IMR-90 (cell line): ENCODE data around the gene ZNF716. TPM values are rescaled to one million over a fixed set of nuclear protein-coding genes. Genes with fewer than 3 reads are reported as not detected.

Experiments
- ATAC-seq: fragments of 200-7000 bp; cut with Tn5 transposase; 2 replicates; pipeline ENCODE4 v1.9.1; 2020; ENCODE audit warnings: low read depth, mild to moderate bottlenecking, moderate library complexity
- BruUV-seq: library from RNA; stranded (reverse); fragments of 400-500 nt; replicated peaks from 2 replicates; lab custom pipeline; 2021; lab: Mats Ljungman, UMichigan
- CTCF ChIA-PET: fragments of 300-600 bp; formaldehyde crosslinking; extraction: SDS; loops from one replicate; lab custom pipeline; 2021; ENCODE audit warnings: antibody characterized with exemption; lab: Yijun Ruan, JAX
- POLR2A ChIA-PET: fragments of 300-600 bp; sonication (Branson Sonifier 250); formaldehyde crosslinking; loops from one replicate; lab custom pipeline; 2022; ENCODE audit warnings: antibody characterized with exemption; ENCODE audit not compliant: unreplicated experiment; lab: Charles Lee
- DNase-seq: peaks from one replicate; pipeline ENCODE4 v3.0.0; 2013
- H2AFZ ChIP-seq: replicated peaks from 2 replicates; pipeline ENCODE3; 2013; ENCODE audit warnings: low read length, mild to moderate bottlenecking; ENCODE audit not compliant: poor library complexity
- H2AK5ac ChIP-seq: 2 replicates; pipeline ENCODE4 v1.6.1; 2013; ENCODE audit warnings: low read depth, low read length, inconsistent platforms
- H2AK9ac ChIP-seq: replicated peaks from 2 replicates; pipeline ENCODE3; 2013; ENCODE audit warnings: mild to moderate bottlenecking, low read depth, low read length, moderate library complexity; ENCODE audit not compliant: poor library complexity
- H2BK120ac ChIP-seq: 2 replicates; pipeline ENCODE4 v1.6.1; 2013; ENCODE audit warnings: low read depth, low read length, inconsistent platforms
- H2BK15ac ChIP-seq: 3 replicates; pipeline ENCODE4 v1.6.1; 2013; ENCODE audit warnings: low read depth, low read length, inconsistent platforms
- H2BK20ac ChIP-seq: 2 replicates; pipeline ENCODE4 v1.6.1; 2013; ENCODE audit warnings: low read depth, mild to moderate bottlenecking, inconsistent platforms, low read length, moderate library complexity
- H2BK5ac ChIP-seq: 2 replicates; pipeline ENCODE4 v1.6.1; 2013; ENCODE audit warnings: mild to moderate bottlenecking, low read depth, low read length, inconsistent platforms; ENCODE audit not compliant: poor library complexity, severe bottlenecking
- H3K14ac ChIP-seq: replicated peaks from 2 replicates; pipeline ENCODE4 v1.6.1; 2013; ENCODE audit warnings: low read depth, low read length, inconsistent platforms
- H3K18ac ChIP-seq: 2 replicates; pipeline ENCODE4 v1.6.1; 2013; ENCODE audit warnings: low read depth, low read length, control low read depth
- H3K23ac ChIP-seq: 2 replicates; pipeline ENCODE4 v1.6.1; 2013; ENCODE audit warnings: low read depth, low read length, inconsistent platforms
- H3K27ac ChIP-seq: 2 replicates; pipeline ENCODE4 v1.5.1; 2013; ENCODE audit warnings: mild to moderate bottlenecking, control low read depth, low read length; ENCODE audit not compliant: insufficient read depth
- H3K27me3 ChIP-seq: 2 replicates; pipeline ENCODE4 v1.6.1; 2013; ENCODE audit warnings: low read length; ENCODE audit not compliant: control insufficient read depth, insufficient read depth
- H3K36me3 ChIP-seq: 2 replicates; pipeline ENCODE4 v1.6.1; 2013; ENCODE audit warnings: low read length, mixed read lengths; ENCODE audit not compliant: control insufficient read depth, insufficient read depth
- H3K4ac ChIP-seq: 2 replicates; pipeline ENCODE4 v1.6.1; 2013; ENCODE audit warnings: low read depth, low read length, inconsistent platforms
- H3K4me1 ChIP-seq: 2 replicates; pipeline ENCODE4 v1.6.1; 2013; ENCODE audit warnings: low read length, mixed read lengths; ENCODE audit not compliant: control insufficient read depth, insufficient read depth
- H3K4me2 ChIP-seq: 2 replicates; pipeline ENCODE4 v1.6.1; 2013; ENCODE audit warnings: low read depth, mild to moderate bottlenecking, control low read depth, low read length, moderate library complexity
- H3K4me3 ChIP-seq: 2 replicates; pipeline ENCODE4 v1.5.1; 2013; ENCODE audit warnings: low read depth, mild to moderate bottlenecking, control low read depth, low read length, moderate library complexity; ENCODE audit not compliant: insufficient read depth
- H3K56ac ChIP-seq: 2 replicates; pipeline ENCODE4 v1.6.1; 2013; ENCODE audit warnings: low read length, inconsistent platforms; ENCODE audit not compliant: insufficient read depth; ENCODE audit errors: extremely low read depth
- H3K79me1 ChIP-seq, 2 experiments: 2 replicates each; pipeline ENCODE4 v1.6.1; 2013; ENCODE audit warnings: low read length in 2 of 2, inconsistent platforms in 1 of 2, low read depth in 1 of 2
- H3K9ac ChIP-seq: 2 replicates; pipeline ENCODE4 v1.6.1; 2013; ENCODE audit warnings: low read depth, low read length, control low read depth
- H3K9me1 ChIP-seq: 2 replicates; pipeline ENCODE4 v1.6.1; 2013; ENCODE audit warnings: low read length, inconsistent platforms; ENCODE audit not compliant: insufficient read depth
- H3K9me3 ChIP-seq: 2 replicates; pipeline ENCODE4 v1.6.1; 2013; ENCODE audit warnings: low read length; ENCODE audit not compliant: control insufficient read depth, insufficient read depth
- H4K20me1 ChIP-seq: 2 replicates; pipeline ENCODE4 v1.6.1; 2013; ENCODE audit warnings: low read length, inconsistent platforms; ENCODE audit not compliant: insufficient read depth
- H4K5ac ChIP-seq: 2 replicates; pipeline ENCODE4 v1.6.1; 2013; ENCODE audit warnings: mild to moderate bottlenecking, low read depth, low read length, control low read depth
- H4K8ac ChIP-seq, 2 experiments: 2 replicates each; pipeline ENCODE4 v1.6.1; 2013; ENCODE audit warnings: low read depth in 2 of 2, low read length in 2 of 2, control low read depth in 1 of 2, inconsistent platforms in 1 of 2
- H4K91ac ChIP-seq: 2 replicates; pipeline ENCODE4 v1.6.1; 2013; ENCODE audit warnings: low read depth, low read length, inconsistent platforms; ENCODE audit not compliant: insufficient read depth
- BHLHE40 ChIP-seq: fragments of 150-350 bp; IDR thresholded peaks from 2 replicates; pipeline ENCODE4 v1.6.1; 2016; ENCODE audit warnings: mild to moderate bottlenecking, low read depth, low read length
- CTCF ChIP-seq: conservative IDR thresholded peaks from 2 replicates; pipeline ENCODE4 v1.5.1; 2012; ENCODE audit warnings: mild to moderate bottlenecking, low read depth, low read length, improper control_type of control experiment
- ELK1 ChIP-seq: fragments of 150-350 bp; IDR thresholded peaks from 2 replicates; pipeline ENCODE4 v1.6.1; 2016; ENCODE audit warnings: low read depth, mild to moderate bottlenecking, low read length, moderate library complexity, borderline replicate concordance
- FOS ChIP-seq: fragments of 150-350 bp; IDR thresholded peaks from 2 replicates; pipeline ENCODE4 v1.6.1; 2016; ENCODE audit warnings: low read depth, low read length
- MAFK ChIP-seq: IDR thresholded peaks from 2 replicates; pipeline ENCODE4 v1.6.1; 2012; ENCODE audit warnings: low read depth, low read length, improper control_type of control experiment
- MAZ ChIP-seq: IDR thresholded peaks from 2 replicates; pipeline ENCODE4 v1.6.1; 2012; ENCODE audit warnings: low read depth, mild to moderate bottlenecking, low read length, improper control_type of control experiment, moderate library complexity, borderline replicate concordance
- NFE2L2 ChIP-seq: fragments of 150-350 bp; IDR thresholded peaks from 2 replicates; pipeline ENCODE4 v1.6.1; 2016; ENCODE audit warnings: low read depth, mild to moderate bottlenecking, low read length
- POLR2A ChIP-seq: IDR thresholded peaks from 2 replicates; pipeline ENCODE4 v1.6.1; 2012; ENCODE audit warnings: mild to moderate bottlenecking, low read depth, low read length
- RAD21 ChIP-seq: IDR thresholded peaks from 2 replicates; pipeline ENCODE4 v1.6.1; 2012; ENCODE audit warnings: low read length, improper control_type of control experiment
- RFX5 ChIP-seq: IDR thresholded peaks from 2 replicates; pipeline ENCODE4 v1.8.0; 2012; ENCODE audit warnings: low read depth, mild to moderate bottlenecking, low read length, moderate library complexity
- SMC3 ChIP-seq: fragments of 150-350 bp; IDR thresholded peaks from 2 replicates; pipeline ENCODE4 v1.6.1; 2016; ENCODE audit warnings: low read depth, mild to moderate bottlenecking, antibody characterized with exemption, low read length, moderate library complexity
- WGBS, 2 experiments: methylation state at CpG; one replicate each; pipeline versions ENCODE4 v1.1.5 to v1.1.7; 2013; ENCODE audit warnings: missing lambda C conversion rate in 2 of 2; ENCODE audit not compliant: insufficient read length in 1 of 2; ENCODE audit errors: extremely low coverage in 2 of 2; 5-methylcytosine and 5-hydroxymethylcytosine counted together
- dilution Hi-C: fragments of 300-500 bp; cut with HindIII; formaldehyde crosslinking; loops from one replicate; pipeline ENCODE4 v1.14.3; 2018; ENCODE audit warnings: low sequenced_read_pairs; ENCODE audit not compliant: unreplicated experiment
- in situ Hi-C: fragments of 300-500 bp; cut with MboI; formaldehyde crosslinking; loops from 3 replicates; pipeline ENCODE4 v1.14.3; 2019; ENCODE audit warnings: low sequenced_read_pairs, inconsistent platforms, mixed read lengths
- intact Hi-C: fragments of 100-400 bp; cut with micrococcal nuclease; formaldehyde crosslinking; loops from 2 replicates; pipeline ENCODE4 v1.10.0; 2022
- polyA plus RNA-seq, 3 experiments: library from polyadenylated mRNA; depleted of rRNA; stranded (reverse); fragments of >200 nt; gene quantifications; 2 replicates each; pipeline ENCODE4 v1.2.3, GENCODE V29; 2012; ENCODE audit warnings: low replicate concordance in 1 of 3
- total RNA-seq: library from RNA; depleted of rRNA; stranded (reverse); fragments of >200 nt; gene quantifications from 2 replicates; pipeline ENCODE4 v1.2.3, GENCODE V29; 2012

Gene ZNF716
- total and polyA plus RNA-seq, 2 of the 4 experiments (the other 2 are of a cell fraction) = not detected

- TF ChIP-seq NFE2L2 = no peak
Measured at GRCh38 chr7:57413529-57414398, 36.2 kb upstream of the ZNF716 start (continued).

GRCh38 chr7:57414415-57414814, 35.6 kb upstream of the ZNF716 start:
- Histone ChIP-seq H3K9ac (no peak overlapping the region), H2AK9ac (no peak overlapping the region), H3K27ac (no peak overlapping the region), H3K56ac (no peak overlapping the region), H3K27me3 (no peaks in the 10 kb centered on the region), H3K9me1 (no peaks in the 10 kb centered on the region), H3K4me1 (no peaks in the 10 kb centered on the region), H3K14ac (no peak overlapping the region), H3K79me1 (no peaks in the 10 kb centered on the region), H2AK5ac (no peak overlapping the region), H4K8ac (no peak overlapping the region), H3K9me3 (peaks cover 51% of the 10 kb centered on the region), H3K4ac (no peak overlapping the region), H4K20me1 (no peaks in the 10 kb centered on the region), H2BK20ac (no peak overlapping the region), H2BK15ac (no peak overlapping the region), H3K36me3 (no peaks in the 10 kb centered on the region), H2AFZ (no peak overlapping the region), H3K23ac (no peak overlapping the region), H2BK5ac (no peak overlapping the region), H3K18ac (no peak overlapping the region), H3K4me3 (no peak overlapping the region), H2BK120ac (no peak overlapping the region), H4K5ac (no peak overlapping the region), H4K91ac (no peak overlapping the region), H3K4me2 (no peak overlapping the region)
- dilution Hi-C loops = no loop called here
- no peak for DNase-seq
- TF ChIP-seq FOS (no peak), POLR2A (no peak), ELK1 (no peak), RFX5 (no peak), CTCF (no peak), RAD21 (no peak), BHLHE40 (no peak), MAFK (no peak), MAZ (no peak), SMC3 (no peak)
- BruUV-seq = no TSS peak
- ChIA-PET POLR2A (no interaction called here), CTCF (no interaction called here)
- in situ Hi-C loops = no loop called here
- ATAC-seq = no peak
- 60% methylated on average over 1 of the region's 6 CpGs; no CpG with 5 or more reads in 1 of the 2 experiments for WGBS, 2 experiments
- intact Hi-C loops = no loop called here
